Measurements from ENCODE around the gene SEC23A.
"Not testable (repeated sequence)": the region's sequence is repeated elsewhere in the genome, so short reads cannot be mapped to it uniquely, and the experiment has no call there.

SEC23A gene

DNA sequence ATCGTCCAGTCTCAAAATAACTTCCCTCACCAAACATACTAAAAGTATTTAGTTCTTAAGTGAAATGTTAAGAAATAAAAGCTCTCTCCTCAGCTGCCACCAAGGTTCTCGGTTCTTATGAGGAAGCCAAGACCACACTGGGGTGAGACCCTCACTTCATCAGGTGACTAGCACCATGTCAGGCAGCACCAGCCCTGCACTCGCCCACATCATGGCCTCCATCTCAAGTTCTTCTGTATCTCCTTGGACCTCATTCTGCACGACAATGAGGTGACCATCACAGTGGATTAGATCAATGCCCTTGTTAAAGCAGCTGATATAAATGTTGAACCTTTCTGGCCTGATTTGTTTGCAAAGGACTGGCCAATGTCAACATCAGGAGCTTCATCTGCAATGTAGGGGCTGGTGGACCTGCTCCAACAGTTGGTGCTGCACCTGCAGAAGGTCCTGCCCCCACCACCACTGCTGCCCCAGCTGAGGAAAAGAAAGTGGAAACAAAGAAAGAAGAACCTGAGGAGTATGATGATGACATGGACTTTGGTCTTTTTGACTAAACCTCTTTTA, 12.4 kb downstream of the SEC23A start:
- FAIRE-seq: no peak

DNA sequence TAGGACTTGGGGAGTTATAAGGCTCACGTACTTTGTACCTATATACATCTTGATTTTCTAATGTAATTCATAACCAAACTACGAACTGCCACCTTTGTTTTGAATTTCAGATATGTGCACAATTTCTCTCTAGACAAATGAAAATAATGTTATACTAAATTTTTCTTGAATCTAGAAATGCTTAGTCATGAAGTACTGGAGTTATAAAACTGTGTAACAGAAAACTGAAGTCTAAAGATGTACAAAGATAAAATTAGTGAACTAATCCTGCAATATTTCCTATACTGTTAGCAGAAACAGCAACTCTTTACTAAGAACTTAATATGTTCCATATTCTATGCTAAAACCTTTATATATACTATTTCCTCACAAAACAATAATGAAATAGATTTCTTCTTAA, 15.5 kb downstream of the SEC23A start:
- peak; percentile 53 for FAIRE-seq

DNA sequence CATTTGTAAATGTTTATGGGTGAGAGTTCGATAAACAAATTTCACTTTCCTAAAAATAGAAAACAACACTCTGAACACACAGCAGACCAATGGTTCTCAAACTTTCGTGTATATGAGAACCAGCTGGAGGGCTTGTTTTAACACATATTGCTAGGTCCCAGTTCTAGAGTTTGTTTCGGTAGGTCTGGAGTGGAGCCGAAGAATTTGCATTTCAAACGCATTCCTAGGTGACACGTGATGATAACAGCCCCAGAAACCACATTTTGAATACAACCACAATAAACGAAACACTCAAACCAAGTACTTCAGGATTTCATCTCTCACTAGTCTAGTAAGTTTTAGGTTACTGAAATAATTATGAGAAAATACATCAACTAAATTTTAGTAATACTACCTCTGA, 17.1 kb downstream of the SEC23A start:
- no peak for FAIRE-seq

DNA sequence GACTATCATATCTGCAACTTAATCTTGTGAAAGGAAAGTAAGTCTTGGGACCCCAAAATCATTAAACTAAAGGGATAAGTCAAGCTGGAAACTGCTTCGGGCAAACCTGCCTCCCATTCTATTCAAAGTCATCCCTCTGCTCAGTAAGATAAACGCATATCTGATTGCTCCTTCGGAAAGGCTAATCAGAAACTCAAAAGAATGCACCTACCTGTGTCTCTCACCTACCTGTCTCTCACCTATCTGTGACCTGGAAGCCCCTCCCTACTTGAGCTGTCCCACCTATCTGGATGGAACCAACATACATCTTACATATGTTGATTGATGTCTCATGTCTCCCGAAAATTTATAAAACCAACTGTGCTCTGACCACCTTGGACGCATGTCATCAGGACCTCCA, 19.9 kb downstream of the SEC23A start:
- FAIRE-seq: no peak

DNA sequence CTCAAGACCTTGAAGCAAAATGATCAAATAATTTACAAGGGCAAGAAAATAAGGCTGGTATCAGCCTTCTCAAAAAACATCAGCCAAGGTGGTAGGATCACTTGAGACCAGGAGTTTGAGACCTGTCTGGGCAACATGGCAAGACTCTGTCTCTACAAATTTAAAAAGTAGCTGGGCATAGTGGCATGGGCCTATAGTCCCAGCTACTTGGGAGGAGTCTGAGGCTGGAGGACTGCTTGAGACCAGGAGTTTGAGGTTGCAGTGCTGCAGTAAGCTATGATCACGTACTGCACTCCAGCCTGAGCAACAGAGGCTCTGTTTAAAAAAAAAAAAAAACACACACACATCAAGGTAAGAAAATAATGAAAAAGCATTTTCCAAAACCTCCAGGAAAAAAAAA, 22.1 kb downstream of the SEC23A start:
- no peak for FAIRE-seq

DNA sequence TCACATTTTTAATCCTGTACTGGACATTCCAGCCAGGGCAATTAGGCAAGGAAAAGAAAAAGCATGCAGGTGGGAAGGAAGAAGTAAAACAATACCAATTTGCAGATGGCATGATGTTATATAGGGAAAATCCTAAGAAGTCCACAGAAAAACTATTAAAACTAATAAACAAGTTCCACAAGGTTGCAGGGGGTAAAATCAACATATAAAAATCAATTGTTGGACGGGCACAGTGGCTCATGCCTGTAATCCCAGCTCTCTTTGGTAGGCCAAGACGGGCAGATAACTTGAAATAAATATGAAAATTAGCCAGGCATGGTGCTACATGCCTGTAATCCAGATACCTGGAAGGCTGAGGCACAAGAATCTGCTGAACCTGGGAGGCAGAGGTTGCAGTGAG, 31.9 kb downstream of the SEC23A start:
- no peak for FAIRE-seq

DNA sequence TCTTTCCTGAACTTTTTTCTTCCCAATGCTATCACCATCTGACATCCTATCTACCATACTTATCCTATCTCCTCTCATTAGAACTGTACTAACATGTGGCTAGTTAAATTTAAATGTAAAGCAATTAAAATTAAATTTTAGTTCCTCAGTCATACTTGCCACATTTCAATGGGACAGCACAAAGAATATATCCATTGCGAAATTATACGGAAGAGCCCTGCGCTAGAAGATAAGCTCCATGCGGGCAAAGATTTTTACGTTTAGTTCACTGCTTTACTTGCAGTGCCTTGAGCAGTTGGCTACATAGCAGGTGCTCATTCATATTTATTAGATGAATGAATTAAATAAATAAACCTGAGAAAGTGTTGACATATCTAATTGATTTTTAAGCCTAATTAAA, 33.1 kb downstream of the SEC23A start:
- FAIRE-seq: no peak

DNA sequence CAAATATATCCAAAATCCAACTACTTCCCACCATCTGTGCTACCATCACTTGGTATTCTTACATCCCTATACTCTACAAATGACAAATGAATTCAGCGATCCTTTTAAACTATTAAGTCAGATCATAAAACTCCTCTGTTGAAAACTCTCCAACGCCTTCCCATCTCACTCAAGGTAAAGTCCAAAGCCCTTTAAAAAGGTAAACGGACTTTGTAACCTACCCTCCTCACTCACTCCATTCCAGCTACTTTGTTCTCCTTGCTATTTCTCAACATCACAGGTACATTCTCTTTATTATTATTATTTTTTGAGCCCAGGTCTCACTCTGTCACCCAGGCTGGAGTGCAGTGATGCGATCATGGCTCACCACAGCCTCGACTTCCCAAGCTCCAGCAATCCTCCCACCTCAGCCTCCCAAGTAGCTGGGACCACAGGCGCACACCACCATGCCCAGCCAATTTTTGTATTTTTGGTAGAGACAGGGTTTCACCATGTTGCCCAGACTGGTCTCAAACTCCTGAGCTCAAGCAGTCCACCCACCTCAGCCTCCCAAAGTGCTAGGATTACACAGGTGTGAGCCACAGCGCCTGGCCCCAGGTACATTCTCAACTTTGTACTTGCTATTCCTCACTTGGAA, 33.7 kb downstream of the SEC23A start:
- FAIRE-seq: not testable (repeated sequence)

DNA sequence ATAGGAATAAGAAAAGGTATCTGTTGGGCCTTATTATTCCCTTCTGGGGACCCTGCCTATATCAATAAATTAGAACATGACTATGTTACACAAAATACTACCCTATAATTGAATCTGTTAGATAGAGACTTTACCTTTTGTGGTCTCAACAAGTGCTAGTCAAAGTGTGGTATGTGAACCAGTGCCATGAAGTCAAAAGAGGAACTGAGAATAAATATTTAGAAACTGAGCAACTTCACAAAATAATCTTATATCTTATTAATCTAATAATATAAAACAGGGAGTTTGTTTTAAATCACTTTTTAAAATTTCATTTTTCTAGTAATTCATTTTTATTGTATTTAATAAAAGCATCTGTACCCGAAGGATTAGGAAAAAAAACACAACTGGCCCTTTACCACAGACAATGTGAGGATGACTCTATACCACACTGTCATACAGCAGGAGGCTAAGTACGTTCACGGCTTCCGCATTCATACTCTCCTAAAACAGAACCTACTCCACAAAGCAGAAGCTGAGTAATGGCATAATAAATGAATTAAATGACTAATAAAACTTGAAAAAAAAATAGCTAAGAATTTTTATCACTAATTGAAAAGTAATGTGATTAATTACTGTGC, 42.1 kb downstream of the SEC23A start:
- FAIRE-seq: peak; percentile 25

DNA sequence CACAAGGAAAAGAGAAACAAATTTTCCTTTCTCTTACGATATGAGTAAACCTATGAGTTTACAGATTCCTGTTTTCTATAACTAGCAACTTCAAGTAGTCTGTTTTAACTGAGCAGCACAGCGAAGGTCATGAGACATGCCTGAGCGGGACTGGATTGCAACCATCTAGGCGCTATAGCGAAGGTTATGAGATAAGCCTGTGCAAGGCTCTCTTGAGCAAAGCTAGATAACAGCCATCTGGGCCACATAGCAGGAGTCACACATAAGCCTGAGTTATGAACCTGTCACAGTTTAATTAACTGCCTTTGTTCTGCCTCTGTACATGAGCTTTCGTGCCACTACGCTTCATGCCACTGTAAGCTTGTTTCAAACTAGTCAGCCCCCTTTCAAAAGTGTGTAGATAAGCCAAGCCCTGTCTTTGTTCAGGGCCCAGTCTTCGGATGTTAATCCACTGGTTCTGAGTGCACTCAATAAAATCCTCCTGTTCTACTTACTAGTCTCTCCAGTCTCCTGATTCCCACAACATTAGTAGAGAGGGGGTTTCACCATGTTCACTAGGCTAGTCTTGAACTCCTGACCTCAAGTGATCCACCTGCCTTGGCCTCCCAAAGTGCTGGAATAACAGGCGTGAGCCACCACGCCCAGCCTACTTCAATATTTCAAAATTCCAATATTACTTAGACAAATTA, 47.1 kb downstream of the SEC23A start:
- FAIRE-seq: no peak

DNA sequence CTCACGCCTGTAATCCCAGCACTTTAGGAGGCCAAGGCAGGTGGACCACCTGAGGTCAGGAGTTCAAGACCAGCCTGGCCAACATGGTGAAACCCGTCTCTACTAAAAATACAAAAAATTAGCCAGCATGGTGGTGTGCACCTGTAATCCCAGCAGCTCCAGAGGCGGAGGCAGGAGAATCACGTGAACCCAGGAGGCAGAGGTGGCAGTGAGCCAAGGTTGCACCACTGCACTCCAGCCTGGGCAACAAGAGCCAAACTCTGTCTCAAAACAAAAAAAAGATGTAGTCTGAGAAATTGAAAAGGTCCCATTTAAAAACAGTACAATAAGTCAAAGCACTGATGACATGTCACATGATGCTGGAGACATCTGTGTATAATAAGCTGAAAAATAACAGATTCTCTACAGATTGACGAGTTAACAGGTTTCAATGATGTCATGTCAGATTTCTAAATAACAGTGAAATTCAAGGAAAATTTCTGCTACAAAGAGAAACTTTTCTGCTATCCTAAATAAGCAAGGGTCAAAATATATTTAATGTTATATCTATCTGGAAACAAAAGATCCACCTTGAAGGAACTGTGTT, 50.1 kb downstream of the SEC23A start:
- not testable (repeated sequence) for FAIRE-seq

DNA sequence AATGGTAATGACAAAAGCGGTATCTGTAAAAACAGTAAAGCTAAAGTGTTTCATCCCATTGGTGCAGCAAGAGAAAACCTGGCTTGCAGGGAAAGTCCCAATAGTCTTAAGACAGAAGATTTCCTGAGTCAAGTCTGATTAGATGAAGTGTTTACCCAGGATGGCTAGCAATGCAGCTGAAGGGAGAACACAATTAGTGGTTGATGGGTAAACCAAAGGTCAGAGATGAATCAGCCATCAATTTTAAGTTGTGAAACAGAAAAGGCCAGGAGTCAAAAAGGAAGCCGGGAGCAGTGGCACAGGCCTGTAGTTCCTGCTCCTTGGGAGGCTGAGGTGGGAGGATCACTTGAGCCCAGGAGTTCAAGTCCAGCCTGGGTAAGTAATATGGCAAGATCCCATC, 52.6 kb downstream of the SEC23A start:
- no peak for FAIRE-seq

DNA sequence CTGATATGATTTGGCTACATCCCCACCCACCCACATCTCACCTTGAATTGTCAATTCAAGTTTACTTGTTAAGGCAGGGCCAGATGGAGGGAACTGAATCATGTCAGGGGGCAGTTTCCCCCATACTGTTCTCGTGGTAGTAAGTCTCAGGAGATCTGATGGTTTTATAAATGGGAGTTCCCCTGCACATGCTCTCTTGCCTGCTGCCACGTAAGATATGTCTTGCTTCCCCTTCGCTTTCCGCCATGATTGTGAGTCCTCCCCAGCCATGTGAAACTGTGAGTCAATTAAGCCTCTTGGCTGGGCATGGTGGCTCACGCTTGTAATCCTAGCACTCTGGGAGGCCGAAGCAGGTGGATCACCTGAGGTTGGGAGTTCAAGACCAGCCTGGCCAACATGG, 57.1 kb downstream of the SEC23A start:
- not testable (repeated sequence) for FAIRE-seq

DNA sequence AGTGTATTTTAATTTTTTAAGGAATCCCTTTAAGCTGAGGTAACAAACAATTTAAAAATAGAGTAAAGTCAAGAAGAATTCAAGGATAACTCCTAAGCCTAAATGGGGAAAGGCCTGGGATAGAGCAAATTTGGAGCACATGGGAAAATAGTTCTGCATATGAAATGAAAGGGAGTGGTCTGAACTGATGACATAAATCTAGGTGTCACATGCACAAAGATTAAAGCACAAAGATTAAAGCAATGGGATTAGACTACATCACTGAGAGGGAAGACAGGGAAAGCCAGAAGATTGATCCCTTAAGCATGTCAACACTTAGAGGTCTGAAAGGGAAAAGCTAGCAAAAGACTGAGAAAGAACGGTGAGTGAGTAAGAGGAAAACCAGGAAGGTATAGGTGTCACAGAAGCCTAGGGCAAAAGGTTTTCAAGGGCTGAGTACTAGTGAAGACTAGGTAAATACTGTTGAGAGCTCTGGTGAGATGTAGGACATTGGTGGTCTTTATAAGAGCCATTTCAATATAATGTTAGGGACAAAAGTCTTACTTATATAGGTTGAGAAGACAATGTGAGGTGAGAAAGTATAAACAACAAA, 59.6 kb downstream of the SEC23A start:
- no peak for FAIRE-seq

DNA sequence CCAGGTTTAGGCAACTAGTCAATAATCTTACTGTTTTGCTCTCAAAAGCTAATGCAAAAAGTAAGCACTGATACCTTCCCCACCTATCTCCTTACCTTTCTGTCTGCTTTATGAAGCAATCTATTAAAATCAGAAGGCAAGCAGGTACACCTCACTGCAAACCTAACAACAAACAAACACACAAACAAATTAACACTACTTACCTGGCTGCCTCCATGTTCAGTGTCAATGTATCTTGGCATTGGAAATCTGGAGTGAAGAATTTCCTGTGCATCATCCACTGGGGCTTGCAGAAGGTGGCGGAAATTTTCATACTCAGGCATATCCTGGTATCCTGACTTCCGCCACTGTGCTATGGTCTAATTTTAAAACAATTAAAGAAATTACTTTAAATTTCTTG, 62.5 kb downstream of the SEC23A start:
- FAIRE-seq: no peak

DNA sequence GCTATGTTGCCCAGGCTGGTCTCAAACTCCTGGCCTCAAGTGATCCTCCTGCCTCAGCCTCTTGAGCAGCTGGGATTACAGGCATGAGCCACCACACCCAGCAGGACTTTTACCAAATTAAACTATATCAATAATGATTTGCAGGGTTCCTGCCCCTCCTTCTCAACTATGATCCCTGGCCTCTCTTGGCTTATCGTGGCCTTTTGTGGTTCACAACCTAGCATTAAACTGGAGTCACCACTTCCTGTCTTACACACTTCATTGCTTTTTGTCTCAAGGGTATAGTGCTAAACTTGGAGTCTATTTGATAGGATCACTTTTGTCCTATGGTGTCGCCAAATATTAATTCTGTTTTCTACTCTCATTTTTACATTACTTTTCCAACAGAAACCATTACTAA, 64.5 kb downstream of the SEC23A start:
- FAIRE-seq: no peak

DNA sequence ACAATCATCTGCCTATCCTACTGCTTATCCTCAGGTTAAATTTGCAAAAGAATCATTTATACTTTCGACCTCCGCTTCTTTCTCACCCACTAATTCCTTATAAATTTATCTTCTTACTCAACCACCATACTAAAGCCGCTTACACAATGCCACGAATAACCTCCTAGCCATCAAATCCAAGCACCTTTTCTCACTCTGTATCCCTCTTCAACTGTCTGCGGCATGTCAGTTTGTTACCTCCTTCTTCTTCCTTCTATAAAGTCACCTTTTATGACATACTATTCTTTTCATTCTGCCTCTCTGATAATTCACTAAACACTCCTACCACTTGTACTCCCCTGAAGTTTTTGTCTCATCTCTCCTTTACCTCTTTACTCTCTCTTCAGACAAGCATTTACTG, 66.3 kb downstream of the SEC23A start:
- no peak for FAIRE-seq

DNA sequence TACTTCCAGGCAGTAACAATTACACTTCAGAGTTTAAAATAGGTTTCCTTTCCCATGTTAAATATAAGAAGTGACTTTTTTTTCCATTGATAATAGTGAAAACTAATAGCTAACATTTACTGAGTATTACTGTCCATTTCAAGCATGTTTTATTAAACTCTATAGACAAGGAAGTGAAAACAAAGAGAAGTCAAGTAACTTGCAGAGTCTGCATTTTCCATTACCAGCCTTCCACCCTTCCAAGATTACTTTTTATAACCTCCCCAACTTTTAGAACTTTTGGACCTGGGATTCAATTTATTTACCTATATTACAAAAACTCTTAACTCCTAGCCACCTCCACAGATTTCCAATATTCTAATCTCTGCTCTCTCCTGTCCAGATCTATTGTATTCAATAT, 67.7 kb downstream of the SEC23A start:
- no peak for FAIRE-seq

DNA sequence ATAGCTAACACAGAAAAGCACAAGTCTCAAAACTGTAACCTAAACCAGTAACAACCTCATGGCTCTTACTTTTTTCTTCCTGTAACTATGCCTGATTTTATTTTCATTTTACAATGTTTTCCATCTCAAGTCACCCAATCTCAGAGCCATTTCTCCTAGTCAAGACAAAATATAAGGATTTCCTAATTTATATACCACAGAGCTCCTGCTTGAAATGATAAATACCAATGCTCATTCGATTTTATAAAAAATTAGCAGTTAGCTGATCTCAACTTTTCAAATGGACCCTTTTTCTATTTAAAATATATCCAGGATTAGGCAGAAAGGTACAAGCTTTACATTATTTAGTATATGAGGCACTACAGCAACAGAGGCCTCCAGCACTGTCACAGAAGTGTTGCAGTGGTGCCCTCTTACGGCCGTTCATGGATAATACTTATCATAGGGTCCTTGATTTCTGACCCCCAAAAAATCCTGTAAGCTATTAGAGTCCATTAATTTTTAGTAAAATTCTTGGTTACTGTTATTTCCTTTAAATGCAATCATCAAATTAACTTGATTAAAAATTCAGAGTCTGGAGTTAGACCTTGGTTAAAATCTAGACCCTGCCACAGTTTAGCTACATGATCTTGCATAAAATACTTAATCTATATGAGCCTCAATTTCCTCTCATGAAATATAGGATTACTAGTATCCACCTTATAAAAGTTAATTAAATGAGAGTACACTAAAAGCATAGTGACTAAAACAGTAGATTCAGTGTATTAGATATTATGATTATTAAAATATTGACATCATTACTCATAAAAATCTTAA, 68.3 kb downstream of the SEC23A start:
- FAIRE-seq: no peak

DNA sequence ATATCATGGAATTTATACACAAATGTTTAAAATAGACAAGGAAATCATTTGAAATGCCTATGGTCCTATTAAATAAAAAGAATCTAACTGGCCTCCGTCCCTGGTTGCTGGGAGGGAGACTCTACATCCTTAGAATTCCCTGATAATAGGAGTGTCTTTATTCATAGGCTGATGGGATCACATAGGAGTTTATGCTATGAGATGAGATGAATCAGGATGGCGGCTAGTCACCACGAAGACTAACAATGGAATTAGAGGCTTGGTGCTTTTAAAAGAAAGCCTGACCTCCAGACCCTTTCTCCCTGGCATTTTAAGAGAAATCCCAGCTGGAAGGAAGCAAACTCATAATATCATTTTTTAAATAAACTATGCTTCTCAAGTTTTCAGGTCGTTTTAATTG, 69.7 kb downstream of the SEC23A start:
- FAIRE-seq: no peak

DNA sequence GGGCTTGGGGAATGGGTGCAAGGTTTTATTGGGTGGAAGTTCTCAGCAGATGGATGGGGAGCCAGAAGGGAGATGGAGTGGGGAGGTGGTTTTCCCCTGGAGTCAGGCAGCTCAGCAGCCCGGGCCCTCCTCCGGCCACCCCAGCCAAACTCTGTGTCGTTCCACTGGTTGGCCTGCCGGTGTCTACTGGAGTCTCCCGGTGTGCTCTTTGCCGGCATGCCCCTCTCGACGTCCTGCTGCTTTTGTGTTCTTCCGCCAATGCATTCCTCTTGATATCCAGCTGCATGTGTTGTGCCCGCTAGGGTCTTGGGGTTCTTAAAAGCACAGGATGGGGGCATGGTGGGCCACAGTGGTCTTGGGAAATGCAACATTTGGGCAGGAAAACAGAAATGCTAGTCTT, 72.8 kb downstream of the SEC23A start:
- no peak for FAIRE-seq

DNA sequence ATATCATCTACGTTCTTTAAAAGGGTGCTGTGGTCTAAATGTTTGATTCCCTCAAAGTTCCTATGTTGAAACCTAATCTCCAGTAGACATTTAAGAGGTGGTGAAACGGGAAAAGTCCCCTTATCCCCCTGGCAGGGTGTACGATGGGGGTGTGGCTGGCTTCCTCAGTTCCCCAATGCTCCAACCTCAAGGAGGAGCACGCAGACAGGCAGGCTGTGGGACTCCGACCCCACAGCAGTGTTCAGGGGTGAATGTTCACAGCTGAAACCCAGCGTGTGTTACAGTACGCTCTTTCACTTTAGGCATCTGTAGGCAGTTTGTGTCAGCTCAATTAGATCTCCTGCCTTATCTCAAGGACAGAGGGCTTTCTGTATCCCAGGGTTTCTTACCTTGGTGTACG, 73.2 kb downstream of the SEC23A start:
- no peak for FAIRE-seq

DNA sequence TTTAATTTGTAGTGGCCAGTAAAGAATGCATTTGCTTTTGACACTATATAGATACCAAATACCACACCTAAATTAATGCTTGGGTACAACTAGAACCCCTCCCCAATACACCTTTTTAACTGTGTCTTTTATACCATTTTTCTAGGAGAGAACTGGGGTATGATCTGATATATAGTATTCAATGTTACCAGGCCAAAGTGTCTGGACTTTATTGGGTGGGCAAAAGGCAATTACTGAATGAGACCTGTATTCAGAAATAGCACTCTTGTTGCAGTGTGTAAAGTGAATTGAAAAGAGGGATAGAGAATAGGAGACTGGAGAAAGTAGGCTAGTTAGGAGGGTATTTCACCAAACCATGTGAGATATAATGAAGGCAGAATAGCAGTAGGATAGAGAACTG, 74.4 kb downstream of the SEC23A start:
- no peak for FAIRE-seq

Measured in G401.6 (cell line).